ENCODE measurements around the gene TMEM132D.
"Not testable (repeated sequence)": the region's sequence is repeated elsewhere in the genome, so short reads cannot be mapped to it uniquely, and the experiment has no call there.

TMEM132D gene

GRCh38 chr12:129064209-129064855 is 839.5 kb downstream of the TMEM132D start:
- no peak for DNase-seq (ENCODE audit: low read depth in 2 of 2)

- DNase-seq (ENCODE audit: low read depth in 2 of 2): no peak
Observed at GRCh38 chr12:129063600-129063999, 840.2 kb downstream of the TMEM132D start.

GRCh38 chr12:129053232-129053631 is 850.6 kb downstream of the TMEM132D start:
- DNase-seq (ENCODE audit: low read depth in 2 of 2): no peak

- DNase-seq (ENCODE audit: low read depth in 2 of 2): no peak
Observed at GRCh38 chr12:129052373-129052772, 851.5 kb downstream of the TMEM132D start.

- DNase-seq (ENCODE audit: low read depth in 2 of 2): no peak
Observed at GRCh38 chr12:129049917-129050316, 853.9 kb downstream of the TMEM132D start.

GRCh38 chr12:129043334-129043733 is 860.5 kb downstream of the TMEM132D start:
- DNase-seq (ENCODE audit: low read depth in 2 of 2): not testable (repeated sequence)

GRCh38 chr12:129036135-129036534 is 867.7 kb downstream of the TMEM132D start:
- no peak for DNase-seq (ENCODE audit: low read depth in 2 of 2)

GRCh38 chr12:129034558-129035289 is 869.1 kb downstream of the TMEM132D start:
- DNase-seq (ENCODE audit: low read depth in 2 of 2): no peak

- no peak for DNase-seq (ENCODE audit: low read depth in 2 of 2)
Observed at GRCh38 chr12:129028844-129029243, 875.0 kb downstream of the TMEM132D start.

GRCh38 chr12:129025055-129025454 is 878.8 kb downstream of the TMEM132D start:
- DNase-seq (ENCODE audit: low read depth in 2 of 2): no peak

Measured in stimulated activated CD8-positive, alpha-beta memory T cell treated with anti-CD3 and anti-CD28 coated beads, Interleukin-7, amount 100 ng/mL, for 4 hours (primary cell).